ENCODE measurements around the gene KRAS.

- TF ChIP-seq ISL1 (CRISPR knock-in tag; IDR thresholded peaks at IDR 0.05), result no peak
- no peak for TF ChIP-seq POU6F1 (CRISPR knock-in tag; IDR thresholded peaks at IDR 0.05; ENCODE audit: borderline replicate concordance, low read depth)
- no peak for TF ChIP-seq ZNF565 (CRISPR knock-in tag; conservative IDR thresholded peaks at IDR 0.05; ENCODE audit: low read depth)
- no peak for TF ChIP-seq PATZ1 (CRISPR knock-in tag; IDR thresholded peaks at IDR 0.05; ENCODE audit: borderline replicate concordance)
- TF ChIP-seq ESRRG (CRISPR knock-in tag; IDR thresholded peaks at IDR 0.05), result no peak
- no peak for TF ChIP-seq OSR1 (CRISPR knock-in tag; IDR thresholded peaks at IDR 0.05)
Measured at GRCh38 chr12:25186038-25186787, 64.5 kb downstream of the KRAS start.

Data from SK-N-SH treated with all-trans-retinoic acid at 6 μM for 48 hours (cell line).